K562 (cell line): ENCODE results near the gene KAT6B. TPM values are rescaled to one million over a fixed set of nuclear protein-coding genes. Genes with fewer than 3 reads are reported as not detected.
A peak's percentile ranks its signal among the peaks of the same experiment; 100 is the strongest.
"Not testable (repeated sequence)": the region's sequence is repeated elsewhere in the genome, so short reads cannot be mapped to it uniquely, and the experiment has no call there.

Source experiments
- ATAC-seq: fragments of 200-7000 bp; cut with Tn5 transposase; 3 replicates; pipeline ENCODE4 v1.9.1; 2020; ENCODE audit warnings: moderate library complexity
- BruUV-seq: library from RNA; stranded (reverse); fragments of 400-500 nt; replicated peaks from 2 replicates; lab custom pipeline; 2021; lab: Mats Ljungman, UMichigan
- CTCF ChIA-PET: fragments of 300-600 bp; formaldehyde crosslinking; extraction: SDS; loops from one replicate; lab custom pipeline; 2021; ENCODE audit warnings: low intra/inter-chr PET ratio; lab: Yijun Ruan, JAX
- POLR2A ChIA-PET: fragments of 300-600, 350-650 bp; sonication (Branson Sonifier 250); formaldehyde crosslinking; extraction: SDS; loops from one replicate; lab custom pipeline; 2021; ENCODE audit warnings: antibody characterized with exemption, inconsistent platforms; lab: Yijun Ruan, JAX
- DNase-seq, 4 experiments: peaks; one replicate each; pipeline versions ENCODE4 v3.0.0 to v3.0.0-alpha.2; 2011 to 2018; ENCODE audit warnings: low spot score in 3 of 4, mixed read lengths in 3 of 4; ENCODE audit errors: extremely low read depth in 1 of 4
- FAIRE-seq: peaks from 2 replicates; lab custom pipeline; 2011; peaks lifted over from hg19 to GRCh38; lab: Jason Lieb, UNC
- H2AFZ ChIP-seq: 2 replicates; pipeline ENCODE4 v1.6.0; 2011; ENCODE audit warnings: low read depth, low read length, control low read depth, inconsistent platforms
- H3K27ac ChIP-seq: fragments of 200-600 bp; 3 replicates; pipeline ENCODE4 v1.8.0; 2011; ENCODE audit warnings: low read depth, mild to moderate bottlenecking, control low read depth, inconsistent platforms, low read length, moderate library complexity, mixed read lengths; ENCODE audit errors: extremely low read depth
- H3K27me3 ChIP-seq, 2 experiments: fragments of 300-600 bp in 1 of 2; 2 replicates in 1 of 2; 3 replicates in 1 of 2; pipeline versions ENCODE4 v1.6.0 to v1.8.0; 2011; ENCODE audit warnings: inconsistent platforms in 2 of 2, low read length in 2 of 2, mild to moderate bottlenecking in 1 of 2, mixed read lengths in 1 of 2, moderate library complexity in 1 of 2; ENCODE audit not compliant: control insufficient read depth in 2 of 2, insufficient read depth in 2 of 2
- H3K36me3 ChIP-seq: fragments of 300-600 bp; 3 replicates; pipeline ENCODE4 v1.8.0; 2011; ENCODE audit warnings: mild to moderate bottlenecking, low read length, inconsistent platforms; ENCODE audit not compliant: control insufficient read depth, insufficient read depth
- H3K4me1 ChIP-seq, 2 experiments: fragments of 200-600 bp in 1 of 2; replicated peaks in 1 of 2; 2 replicates in 1 of 2; 3 replicates in 1 of 2; pipeline versions ENCODE4 v1.5.1 to v1.8.0; 2011; ENCODE audit warnings: inconsistent platforms in 2 of 2, low read length in 2 of 2, mild to moderate bottlenecking in 1 of 2, mixed read lengths in 1 of 2, moderate library complexity in 1 of 2; ENCODE audit not compliant: control insufficient read depth in 2 of 2, insufficient read depth in 2 of 2
- H3K4me2 ChIP-seq: 2 replicates; pipeline ENCODE4 v1.6.1; 2011; ENCODE audit warnings: low read length, control low read depth, inconsistent platforms, mixed read lengths; ENCODE audit not compliant: insufficient read depth
- H3K4me3 ChIP-seq: fragments of 200-600 bp; sonication (generic), shearing (Covaris generic); 2 replicates; pipeline ENCODE4 v1.5.1; 2016; ENCODE audit warnings: control low read depth, inconsistent platforms
- H3K79me2 ChIP-seq: fragments of 200-600 bp; 3 replicates; pipeline ENCODE4 v1.8.0; 2011; ENCODE audit warnings: low read length, inconsistent platforms; ENCODE audit not compliant: control insufficient read depth, insufficient read depth
- H3K9ac ChIP-seq, 2 experiments: 2 replicates each; pipeline versions ENCODE4 v1.6.0 to v1.6.1; 2011; ENCODE audit warnings: low read depth in 2 of 2, low read length in 2 of 2, control low read depth in 1 of 2, inconsistent platforms in 1 of 2, mild to moderate bottlenecking in 1 of 2, mixed read lengths in 1 of 2; ENCODE audit not compliant: insufficient read depth in 1 of 2
- H3K9me1 ChIP-seq: one replicate; pipeline ENCODE4 v1.6.0; 2011; ENCODE audit warnings: inconsistent platforms, mild to moderate bottlenecking, low read length, moderate library complexity; ENCODE audit not compliant: control insufficient read depth, insufficient read depth
- H3K9me3 ChIP-seq: replicated peaks from 2 replicates; pipeline ENCODE4 v1.5.1; 2011; ENCODE audit warnings: low read depth, low read length, inconsistent platforms; ENCODE audit not compliant: control insufficient read depth, insufficient read depth
- H4K20me1 ChIP-seq: replicated peaks from 2 replicates; pipeline ENCODE4 v1.6.1; 2011; ENCODE audit warnings: low read length, inconsistent platforms, mixed read lengths; ENCODE audit not compliant: control insufficient read depth, insufficient read depth
- CEBPB ChIP-seq: fragments of 450-650 bp; IDR thresholded peaks from 2 replicates; pipeline ENCODE4 v1.6.1; 2016; ENCODE audit warnings: missing genetic modification characterization, missing compliant biosample characterization
- CEBPG ChIP-seq, 3 experiments: fragments of 200-800 bp in 1 of 3; sonication (Bioruptor generic) in 1 of 3; sonication (generic) in 1 of 3; formaldehyde crosslinking in 1 of 3; IDR thresholded peaks in 2 of 3; conservative IDR thresholded peaks in 1 of 3; 2 replicates each; pipeline versions ENCODE4 v1.6.1 to v1.8.0; 2016 to 2022; ENCODE audit warnings: missing compliant biosample characterization in 2 of 3, missing genetic modification characterization in 2 of 3, mild to moderate bottlenecking in 1 of 3, missing genetic modification reagents in 1 of 3
- NFIC ChIP-seq: fragments of 450-650 bp; IDR thresholded peaks from 2 replicates; pipeline ENCODE4 v1.6.1; 2017; ENCODE audit warnings: mild to moderate bottlenecking, inconsistent platforms
- NFIX ChIP-seq: fragments of 250-450 bp; sonication (Bioruptor Pico); IDR thresholded peaks from 2 replicates; pipeline ENCODE4 v1.4.0; 2020; ENCODE audit warnings: low read depth, mild to moderate bottlenecking, moderate library complexity
- TCFL5 ChIP-seq: fragments of 250-450 bp; sonication (Bioruptor Pico); conservative IDR thresholded peaks from 2 replicates; pipeline ENCODE4 v1.6.1; 2021; ENCODE audit warnings: mild to moderate bottlenecking, moderate library complexity, matching md5 sums
- ZNF184 ChIP-seq: sonication (generic); formaldehyde crosslinking; IDR thresholded peaks from 2 replicates; pipeline ENCODE4 v1.5.0; 2020; ENCODE audit warnings: missing genetic modification reagents
- ZNF76 ChIP-seq: fragments of 250-450 bp; sonication (Bioruptor Pico); IDR thresholded peaks from 2 replicates; pipeline ENCODE4 v1.4.0; 2020; ENCODE audit warnings: mild to moderate bottlenecking, moderate library complexity, borderline replicate concordance
- WGBS: fragments of 100-300 bp; shearing (Covaris generic); methylation state at CpG from one replicate; pipeline ENCODE4 v1.1.6; 2016; ENCODE audit warnings: low coverage, mixed read lengths; ENCODE audit not compliant: insufficient coverage; ENCODE audit errors: missing lambda C conversion rate; 5-methylcytosine and 5-hydroxymethylcytosine counted together
- in situ Hi-C: fragments of 300-500 bp; cut with MboI; formaldehyde crosslinking; loops from 4 replicates; pipeline ENCODE4 v1.15.0; 2018; ENCODE audit warnings: inconsistent platforms, mixed read lengths
- intact Hi-C: fragments of 100-400 bp; cut with micrococcal nuclease; formaldehyde crosslinking; loops from 2 replicates; pipeline ENCODE4 v1.14.2; 2022
- polyA plus RNA-seq, 8 experiments: library from polyadenylated mRNA; depleted of rRNA in 4 of 8; stranded (reverse) in 5 of 8; unstranded in 3 of 8; fragments of >200 nt; fragmentation: Nextera tagmentation in 2 of 8; fragmentation: Illumina TruSeq in 1 of 8; extraction: Ambion mirVana in 2 of 8; extraction: Trizol in 1 of 8; gene quantifications; 2 replicates each; pipeline versions ENCODE4 v1.2.1 to v1.2.3, GENCODE V29; 2011 to 2014; ENCODE audit warnings: inconsistent platforms in 1 of 8, missing spikeins in 1 of 8
- total RNA-seq, 7 experiments: library from RNA; depleted of rRNA in 6 of 7; stranded (reverse); fragments of >200 nt in 6 of 7; fragmentation: Illumina TruSeq in 2 of 7; extraction: Trizol in 2 of 7; gene quantifications; 2 replicates each; pipeline versions ENCODE4 v1.2.1 to v1.2.3, GENCODE V29; 2011 to 2021; ENCODE audit warnings: low replicate concordance in 1 of 7

KAT6B gene
- total and polyA plus RNA-seq, 9 of the 15 experiments (the other 6 are each of a cell fraction or from before 2014, with no cell fraction given) = 1.4 to 9.2 (median 6.8) TPM

GRCh38 chr10:74792726-74793125 lies 33.7 kb upstream of the KAT6B start:
- no TSS peak for BruUV-seq
- H3K79me2 ChIP-seq = no peaks in the 10 kb centered on the region
- H3K4me1 ChIP-seq = no peaks in the 10 kb centered on the region
- H4K20me1 ChIP-seq = no peaks in the 10 kb centered on the region
- ATAC-seq = no peak
- no peak for FAIRE-seq
- in situ Hi-C loops (no loop called here), intact Hi-C loops (no loop called here)
- no peak overlapping the region for H2AFZ ChIP-seq
- no peaks in the 10 kb centered on the region for H3K9me3 ChIP-seq
- ChIA-PET CTCF (no interaction called here), POLR2A (no interaction called here)
- peaks cover 6 to 11% of the 10 kb centered on the region in 2 experiments; a peak in 3 of 5 replicates for H3K27me3 ChIP-seq
- no peaks in the 10 kb centered on the region for H3K9me1 ChIP-seq
- TF ChIP-seq ZNF76 (no peak), NFIC (peak; percentile 94), TCFL5 (CRISPR knock-in tag) (no peak), NFIX (peak; percentile 84), ZNF184 (no peak)
- no peak overlapping the region for H3K9ac ChIP-seq
- H3K4me3 ChIP-seq = no peak overlapping the region
- no peaks in the 10 kb centered on the region for H3K36me3 ChIP-seq
- H3K4me2 ChIP-seq = no peak overlapping the region
- DNase-seq = no peak
- no peak overlapping the region for H3K27ac ChIP-seq

GRCh38 chr10:74793240-74793639 lies 33.2 kb upstream of the KAT6B start:
- CTCF ChIA-PET = not testable (repeated sequence)

More at GRCh38 chr10:74793240-74793639, 33.2 kb upstream of the KAT6B start:
- intact Hi-C loops; H3K4me3 ChIP-seq; ATAC-seq; H4K20me1 ChIP-seq; in situ Hi-C loops; H2AFZ ChIP-seq; H3K4me1 ChIP-seq; TF ChIP-seq CEBPG (CRISPR knock-in tag; IDR thresholded peaks at IDR 0.05): not testable (repeated sequence)
- H3K27me3 ChIP-seq = peaks cover 10 to 16% of the 10 kb centered on the region in 2 experiments; a peak in 3 of 5 replicates
- TF ChIP-seq CEBPG (tag; conservative IDR thresholded peaks at IDR 0.05 in 1 of 2, IDR thresholded peaks at IDR 0.05 in 1 of 2) (peak in 1 of 2 experiments; percentile 37; a peak in 1 of 4 replicates), CEBPB (tag) (peak; percentile 71)
- TF ChIP-seq, all 486 proteins: peak for 2; not testable (repeated sequence) for 484
- H3K27ac ChIP-seq, H3K9me3 ChIP-seq, H3K79me2 ChIP-seq, H3K9me1 ChIP-seq, POLR2A ChIA-PET, FAIRE-seq, DNase-seq, H3K36me3 ChIP-seq, H3K9ac ChIP-seq, H3K4me2 ChIP-seq, BruUV-seq: not testable (repeated sequence)
- 19% methylated on average over 1 of the region's 1 CpG for WGBS
